Smooth muscle cell (in vitro differentiated cells): ENCODE results near the gene MED27. TPM values are rescaled to one million over a fixed set of nuclear protein-coding genes. Genes with fewer than 3 reads are reported as not detected.

Experiments
- DNase-seq: peaks from one replicate; lab custom pipeline; 2025; ENCODE audit not compliant: unreplicated experiment; lab: John Stamatoyannopoulos, UW
- H2AFZ ChIP-seq: fragments of 200-600 bp; sonication (generic); 2 replicates; pipeline ENCODE4 v1.6.0; 2016; ENCODE audit warnings: antibody characterized with exemption, low read depth, mild to moderate bottlenecking
- H3F3A ChIP-seq: fragments of 200-600 bp; sonication (generic); 2 replicates; pipeline ENCODE4 v1.6.0; 2017; ENCODE audit warnings: antibody characterized with exemption, low read depth
- H3K27ac ChIP-seq: fragments of 200-600 bp; sonication (generic); 2 replicates; pipeline ENCODE4 v1.5.1; 2016; ENCODE audit warnings: low read depth, mild to moderate bottlenecking
- H3K27me3 ChIP-seq: fragments of 200-600 bp; sonication (generic); 2 replicates; pipeline ENCODE4 v1.6.1; 2016; ENCODE audit warnings: low read depth, mild to moderate bottlenecking
- H3K36me3 ChIP-seq: fragments of 200-600 bp; sonication (generic); 2 replicates; pipeline ENCODE4 v1.5.1; 2016; ENCODE audit warnings: low read depth
- H3K4me1 ChIP-seq: fragments of 200-600 bp; sonication (generic); 2 replicates; pipeline ENCODE4 v1.5.1; 2016; ENCODE audit warnings: low read depth
- H3K4me2 ChIP-seq: fragments of 200-600 bp; sonication (generic); 2 replicates; pipeline ENCODE4 v1.6.0; 2016; ENCODE audit warnings: mild to moderate bottlenecking
- H3K4me3 ChIP-seq: fragments of 200-600 bp; sonication (generic); 2 replicates; pipeline ENCODE4 v1.5.1; 2016; ENCODE audit warnings: mild to moderate bottlenecking
- H3K79me2 ChIP-seq: fragments of 200-600 bp; sonication (generic); 2 replicates; pipeline ENCODE4 v1.6.0; 2016; ENCODE audit warnings: low read depth, mild to moderate bottlenecking
- H3K9ac ChIP-seq: fragments of 200-600 bp; sonication (generic); 2 replicates; pipeline ENCODE4 v1.6.0; 2016; ENCODE audit warnings: low read depth
- H3K9me3 ChIP-seq: fragments of 200-600 bp; sonication (generic); replicated peaks from 2 replicates; pipeline ENCODE4 v1.5.1; 2016; ENCODE audit warnings: low read depth
- H4K20me1 ChIP-seq: fragments of 200-600 bp; sonication (generic); 2 replicates; pipeline ENCODE4 v1.6.0; 2016; ENCODE audit warnings: low read depth
- WGBS: methylation state at CpG from one replicate; pipeline ENCODE4 v1.1.7; 2016; ENCODE audit warnings: low lambda C conversion rate; 5-methylcytosine and 5-hydroxymethylcytosine counted together
- polyA plus RNA-seq: library from polyadenylated mRNA; unstranded; fragments of >200 nt; fragmentation: Nextera tagmentation; extraction: Ambion mirVana; gene quantifications from 2 replicates; pipeline ENCODE4 v1.2.1, GENCODE V29; 2016
- total RNA-seq: library from RNA; depleted of rRNA; stranded (reverse); fragments of >200 nt; gene quantifications from 2 replicates; pipeline ENCODE4 v1.2.3, GENCODE V29; 2014
- TF ChIP-seq, protein P1 (sequence below): fragments of 200-600 bp; sonication (generic); IDR thresholded peaks from 2 replicates; pipeline ENCODE4 v1.5.1; 2017; ENCODE audit warnings: borderline replicate concordance, mild to moderate bottlenecking, antibody characterized with exemption; ENCODE audit not compliant: insufficient read depth, poor library complexity, severe bottlenecking

The MED27 gene
- total and polyA plus RNA-seq, 2 experiments from 2014 or later, result 24.0 to 50.0 TPM

DNA sequence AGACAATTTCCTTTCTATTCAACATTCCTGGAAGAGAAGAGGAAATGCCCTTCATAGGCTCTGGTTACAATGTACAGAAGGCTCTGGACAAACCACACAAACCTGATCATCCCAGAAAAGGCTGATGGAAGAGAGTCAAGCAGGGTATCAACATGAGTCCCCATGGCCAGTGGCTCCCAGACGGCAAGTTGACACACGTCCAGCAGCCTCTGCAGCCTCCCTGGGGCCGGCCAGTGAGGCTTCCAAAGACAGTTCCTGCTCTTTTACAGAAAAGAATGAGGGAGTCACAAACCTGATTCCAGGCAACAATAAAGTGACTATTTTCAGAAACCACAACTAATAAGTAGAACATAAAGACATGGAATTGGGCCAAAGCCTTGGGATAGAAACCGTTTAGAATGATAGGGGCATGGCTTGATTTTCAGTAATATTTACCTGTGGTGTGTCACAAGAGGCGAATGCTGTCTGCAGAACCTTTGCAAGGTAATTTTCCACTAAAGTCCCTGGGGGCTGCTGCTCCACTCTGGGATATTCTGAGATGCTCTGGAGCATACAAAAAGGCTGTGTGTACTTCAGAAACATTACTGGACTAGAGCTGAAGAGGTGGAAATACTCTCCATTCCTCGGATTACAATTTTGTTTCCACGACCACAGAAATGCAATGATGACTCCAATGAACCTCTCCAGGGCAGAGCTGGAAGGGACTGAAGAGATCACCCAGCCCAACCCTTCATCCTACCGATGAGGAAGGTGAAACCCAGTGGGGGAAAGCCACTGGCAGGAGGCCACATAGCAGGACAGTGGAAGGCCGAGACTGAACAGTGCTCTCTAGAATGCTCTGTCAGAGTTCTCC, 10.4 kb downstream of the MED27 start:
- Histone ChIP-seq H3K4me3 (no peak overlapping the region), H3K27ac (peak overlapping the region; percentile 27), H3K27me3 (no peaks in the 10 kb centered on the region), H3K79me2 (peaks cover 46% of the 10 kb centered on the region), H2AFZ (no peak overlapping the region), H3K4me1 (no peaks in the 10 kb centered on the region), H3K9me3 (no peaks in the 10 kb centered on the region), H3K4me2 (no peak overlapping the region), H4K20me1 (peaks cover 100% of the 10 kb centered on the region), H3F3A (no peaks in the 10 kb centered on the region), H3K36me3 (no peaks in the 10 kb centered on the region), H3K9ac (no peak overlapping the region)
- DNase-seq, result no peak
- TF ChIP-seq, protein P1, sequence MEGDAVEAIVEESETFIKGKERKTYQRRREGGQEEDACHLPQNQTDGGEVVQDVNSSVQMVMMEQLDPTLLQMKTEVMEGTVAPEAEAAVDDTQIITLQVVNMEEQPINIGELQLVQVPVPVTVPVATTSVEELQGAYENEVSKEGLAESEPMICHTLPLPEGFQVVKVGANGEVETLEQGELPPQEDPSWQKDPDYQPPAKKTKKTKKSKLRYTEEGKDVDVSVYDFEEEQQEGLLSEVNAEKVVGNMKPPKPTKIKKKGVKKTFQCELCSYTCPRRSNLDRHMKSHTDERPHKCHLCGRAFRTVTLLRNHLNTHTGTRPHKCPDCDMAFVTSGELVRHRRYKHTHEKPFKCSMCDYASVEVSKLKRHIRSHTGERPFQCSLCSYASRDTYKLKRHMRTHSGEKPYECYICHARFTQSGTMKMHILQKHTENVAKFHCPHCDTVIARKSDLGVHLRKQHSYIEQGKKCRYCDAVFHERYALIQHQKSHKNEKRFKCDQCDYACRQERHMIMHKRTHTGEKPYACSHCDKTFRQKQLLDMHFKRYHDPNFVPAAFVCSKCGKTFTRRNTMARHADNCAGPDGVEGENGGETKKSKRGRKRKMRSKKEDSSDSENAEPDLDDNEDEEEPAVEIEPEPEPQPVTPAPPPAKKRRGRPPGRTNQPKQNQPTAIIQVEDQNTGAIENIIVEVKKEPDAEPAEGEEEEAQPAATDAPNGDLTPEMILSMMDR, result no peak
- WGBS, result 69% methylated on average over 9 of the region's 9 CpGs

GRCh38 chr9:132068605-132069004, 11.1 kb downstream of the MED27 start:
- H3K9me3 ChIP-seq, result no peaks in the 10 kb centered on the region
- no peak overlapping the region for H3K9ac ChIP-seq
- H3K27me3 ChIP-seq, result no peaks in the 10 kb centered on the region
- peaks cover 100% of the 10 kb centered on the region for H4K20me1 ChIP-seq
- no peak overlapping the region for H3K4me3 ChIP-seq
- H3K36me3 ChIP-seq, result no peaks in the 10 kb centered on the region
- H3K4me2 ChIP-seq, result no peak overlapping the region
- no peak overlapping the region for H3K27ac ChIP-seq
- no peak overlapping the region for H2AFZ ChIP-seq
- no peaks in the 10 kb centered on the region for H3F3A ChIP-seq
- peaks cover 39% of the 10 kb centered on the region for H3K79me2 ChIP-seq
- no peaks in the 10 kb centered on the region for H3K4me1 ChIP-seq
- no peak for DNase-seq
- WGBS, result 95% methylated on average over 6 of the region's 6 CpGs
- TF ChIP-seq, protein P1, result no peak

- H3K4me2 ChIP-seq, result no peak overlapping the region
- no peak overlapping the region for H3K27ac ChIP-seq
- no peaks in the 10 kb centered on the region for H3F3A ChIP-seq
- 83% methylated on average over 3 of the region's 3 CpGs for WGBS
- peaks cover 24% of the 10 kb centered on the region for H3K79me2 ChIP-seq
- no peak overlapping the region for H2AFZ ChIP-seq
- no peak for DNase-seq
- TF ChIP-seq, protein P1, result no peak
- no peak overlapping the region for H3K9ac ChIP-seq
- H3K9me3 ChIP-seq, result no peaks in the 10 kb centered on the region
- H3K4me1 ChIP-seq, result no peaks in the 10 kb centered on the region
- peaks cover 100% of the 10 kb centered on the region for H4K20me1 ChIP-seq
- H3K27me3 ChIP-seq, result no peaks in the 10 kb centered on the region
- H3K36me3 ChIP-seq, result no peaks in the 10 kb centered on the region
- no peak overlapping the region for H3K4me3 ChIP-seq
Measured at GRCh38 chr9:132066511-132066910, 13.2 kb downstream of the MED27 start.

GRCh38 chr9:132066057-132066456, 13.6 kb downstream of the MED27 start:
- no peaks in the 10 kb centered on the region for H3K27me3 ChIP-seq
- no peak overlapping the region for H3K4me3 ChIP-seq
- peaks cover 100% of the 10 kb centered on the region for H4K20me1 ChIP-seq
- peaks cover 25% of the 10 kb centered on the region for H3K79me2 ChIP-seq
- H3K4me2 ChIP-seq, result no peak overlapping the region
- no peaks in the 10 kb centered on the region for H3K9me3 ChIP-seq
- DNase-seq, result no peak
- no peak overlapping the region for H3K9ac ChIP-seq
- no peaks in the 10 kb centered on the region for H3F3A ChIP-seq
- TF ChIP-seq, protein P1, result no peak
- WGBS, result 80% methylated on average over 11 of the region's 11 CpGs
- no peak overlapping the region for H3K27ac ChIP-seq
- H2AFZ ChIP-seq, result no peak overlapping the region
- no peaks in the 10 kb centered on the region for H3K36me3 ChIP-seq
- H3K4me1 ChIP-seq, result no peaks in the 10 kb centered on the region
